ENCODE results near the gene ITCH.
A peak's percentile ranks its signal among the peaks of the same experiment; 100 is the strongest.

The ITCH gene

DNA sequence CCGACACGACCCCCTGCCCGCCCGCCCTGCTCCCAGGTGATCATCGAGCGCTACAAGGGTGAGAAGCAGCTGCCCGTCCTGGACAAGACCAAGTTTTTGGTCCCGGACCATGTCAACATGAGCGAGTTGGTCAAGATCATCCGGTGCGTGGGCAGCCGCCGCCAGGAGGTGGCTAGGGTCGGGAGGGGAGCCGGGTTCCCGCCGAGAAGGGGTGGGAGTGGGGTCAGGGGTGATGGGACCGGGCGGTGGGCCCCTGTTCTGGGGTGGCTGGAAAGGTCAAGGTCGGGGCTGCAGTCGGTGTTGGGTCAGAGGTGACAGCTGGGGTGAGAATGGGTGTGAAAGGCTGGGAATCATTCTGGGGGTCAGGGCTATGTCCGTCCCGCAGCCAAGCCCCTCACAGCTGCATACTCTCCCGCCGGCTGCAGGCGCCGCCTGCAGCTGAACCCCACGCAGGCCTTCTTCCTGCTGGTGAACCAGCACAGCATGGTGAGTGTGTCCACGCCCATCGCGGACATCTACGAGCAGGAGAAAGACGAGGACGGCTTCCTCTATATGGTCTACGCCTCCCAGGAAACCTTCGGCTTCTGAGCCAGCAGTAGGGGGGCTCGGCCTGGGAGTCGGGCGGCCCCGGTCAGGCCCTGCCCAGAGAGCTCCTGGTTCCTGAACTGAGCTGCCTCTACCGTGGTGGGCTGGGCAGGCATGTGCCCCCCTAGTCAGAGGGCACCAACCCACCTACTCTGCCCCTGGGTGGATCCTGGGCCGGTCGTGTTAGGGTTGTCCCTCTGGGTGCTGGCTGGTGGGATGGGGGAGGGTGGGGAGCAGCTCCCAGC lies 196.5 kb downstream of the ITCH start:
- TF ChIP-seq, protein P1, sequence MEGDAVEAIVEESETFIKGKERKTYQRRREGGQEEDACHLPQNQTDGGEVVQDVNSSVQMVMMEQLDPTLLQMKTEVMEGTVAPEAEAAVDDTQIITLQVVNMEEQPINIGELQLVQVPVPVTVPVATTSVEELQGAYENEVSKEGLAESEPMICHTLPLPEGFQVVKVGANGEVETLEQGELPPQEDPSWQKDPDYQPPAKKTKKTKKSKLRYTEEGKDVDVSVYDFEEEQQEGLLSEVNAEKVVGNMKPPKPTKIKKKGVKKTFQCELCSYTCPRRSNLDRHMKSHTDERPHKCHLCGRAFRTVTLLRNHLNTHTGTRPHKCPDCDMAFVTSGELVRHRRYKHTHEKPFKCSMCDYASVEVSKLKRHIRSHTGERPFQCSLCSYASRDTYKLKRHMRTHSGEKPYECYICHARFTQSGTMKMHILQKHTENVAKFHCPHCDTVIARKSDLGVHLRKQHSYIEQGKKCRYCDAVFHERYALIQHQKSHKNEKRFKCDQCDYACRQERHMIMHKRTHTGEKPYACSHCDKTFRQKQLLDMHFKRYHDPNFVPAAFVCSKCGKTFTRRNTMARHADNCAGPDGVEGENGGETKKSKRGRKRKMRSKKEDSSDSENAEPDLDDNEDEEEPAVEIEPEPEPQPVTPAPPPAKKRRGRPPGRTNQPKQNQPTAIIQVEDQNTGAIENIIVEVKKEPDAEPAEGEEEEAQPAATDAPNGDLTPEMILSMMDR (IDR thresholded peaks at IDR 0.05): no peak
- H3K27ac ChIP-seq: peak overlapping the region; percentile 92
- H3K9me3 ChIP-seq: no peaks in the 10 kb centered on the region
- no peaks in the 10 kb centered on the region for H3K27me3 ChIP-seq
- H3K4me1 ChIP-seq (ENCODE audit: control insufficient read depth in 1 of 2, insufficient read depth in 1 of 2, low read depth in 1 of 2, low read length in 1 of 2): peaks cover 14 to 20% of the 10 kb centered on the region in 2 experiments
- peak overlapping the region in 1 of 2 experiments; percentile 86 for H3K4me3 ChIP-seq (ENCODE audit: low read depth in 1 of 2, low read length in 1 of 2)
- peaks cover 11% of the 10 kb centered on the region for H3K36me3 ChIP-seq

DNA sequence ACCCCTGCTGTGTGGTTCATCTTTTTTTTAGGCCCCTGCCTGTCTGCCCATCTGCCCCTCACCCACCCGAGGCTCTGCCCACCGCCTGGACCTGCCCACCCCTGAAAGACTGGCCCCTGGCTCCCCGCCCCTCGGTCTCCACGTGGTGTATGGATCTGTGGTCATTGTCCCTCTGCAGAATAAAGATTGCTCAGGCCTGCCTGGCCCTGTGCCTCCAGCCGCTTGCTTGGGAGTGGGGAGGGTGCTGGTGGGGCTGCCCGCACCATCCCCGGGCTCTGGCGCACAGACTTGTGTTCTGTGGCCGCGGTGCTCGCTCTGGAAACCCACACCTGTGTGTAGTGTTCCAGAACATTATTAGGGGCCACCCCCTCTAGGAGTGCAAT lies 197.1 kb downstream of the ITCH start:
- peak overlapping the region; percentile 92 for H3K27ac ChIP-seq
- TF ChIP-seq, protein P1 (IDR thresholded peaks at IDR 0.05): no peak
- peaks cover 14 to 20% of the 10 kb centered on the region in 2 experiments for H3K4me1 ChIP-seq (ENCODE audit: control insufficient read depth in 1 of 2, insufficient read depth in 1 of 2, low read depth in 1 of 2, low read length in 1 of 2)
- peaks cover 11% of the 10 kb centered on the region for H3K36me3 ChIP-seq
- no peaks in the 10 kb centered on the region for H3K9me3 ChIP-seq
- H3K4me3 ChIP-seq (ENCODE audit: low read depth in 1 of 2, low read length in 1 of 2): no peak overlapping the region
- no peaks in the 10 kb centered on the region for H3K27me3 ChIP-seq

GRCh38 chr20:34560614-34561013 lies 197.5 kb downstream of the ITCH start:
- no peaks in the 10 kb centered on the region for H3K27me3 ChIP-seq
- H3K4me3 ChIP-seq (ENCODE audit: low read depth in 1 of 2, low read length in 1 of 2): no peak overlapping the region
- peaks cover 14 to 20% of the 10 kb centered on the region in 2 experiments for H3K4me1 ChIP-seq (ENCODE audit: control insufficient read depth in 1 of 2, insufficient read depth in 1 of 2, low read depth in 1 of 2, low read length in 1 of 2)
- TF ChIP-seq, protein P1 (IDR thresholded peaks at IDR 0.05): no peak
- peaks cover 11% of the 10 kb centered on the region for H3K36me3 ChIP-seq
- H3K27ac ChIP-seq: no peak overlapping the region
- H3K9me3 ChIP-seq: no peaks in the 10 kb centered on the region
